Mesenchymal stem cell (in vitro differentiated cells and primary cell): ENCODE measurements around the gene FAM184A.

Experiments used
- DNase-seq: peaks from one replicate; pipeline ENCODE4 v3.0.0-alpha.2; 2013
- H2AFZ ChIP-seq: one replicate; pipeline ENCODE4 v1.6.1; 2013; ENCODE audit warnings: low read depth, mild to moderate bottlenecking, control low read depth, inconsistent platforms, low read length, moderate library complexity
- H2AK5ac ChIP-seq: 2 replicates; pipeline ENCODE4 v1.6.1; 2013; ENCODE audit warnings: low read length, moderate library complexity, mild to moderate bottlenecking, inconsistent platforms; ENCODE audit not compliant: severe bottlenecking
- H2BK120ac ChIP-seq: one replicate; pipeline ENCODE4 v1.6.1; 2013; ENCODE audit warnings: low read depth, mild to moderate bottlenecking, inconsistent platforms, low read length, moderate library complexity
- H2BK12ac ChIP-seq, 2 experiments: one replicate each; pipeline ENCODE4 v1.6.1; 2013; ENCODE audit warnings: inconsistent platforms in 2 of 2, low read length in 2 of 2, mild to moderate bottlenecking in 2 of 2, moderate library complexity in 2 of 2, control low read depth in 1 of 2
- H2BK15ac ChIP-seq: one replicate; pipeline ENCODE4 v1.6.1; 2013; ENCODE audit warnings: mild to moderate bottlenecking, low read depth, inconsistent platforms; ENCODE audit not compliant: poor library complexity, severe bottlenecking
- H2BK5ac ChIP-seq: 2 replicates; pipeline ENCODE4 v1.6.1; 2013; ENCODE audit warnings: low read depth, mild to moderate bottlenecking, low read length, control low read depth, inconsistent platforms; ENCODE audit not compliant: poor library complexity, severe bottlenecking
- H3K14ac ChIP-seq, 2 experiments: one replicate each; pipeline ENCODE4 v1.6.1; 2013; ENCODE audit warnings: inconsistent platforms in 2 of 2, low read length in 2 of 2, control low read depth in 1 of 2, mild to moderate bottlenecking in 1 of 2, moderate library complexity in 1 of 2
- H3K18ac ChIP-seq, 2 experiments: one replicate each; pipeline ENCODE4 v1.6.1; 2013; ENCODE audit warnings: inconsistent platforms in 2 of 2, low read length in 2 of 2, control low read depth in 1 of 2, low read depth in 1 of 2, mild to moderate bottlenecking in 1 of 2
- H3K23ac ChIP-seq, 2 experiments: one replicate each; pipeline ENCODE4 v1.6.1; 2013; ENCODE audit warnings: inconsistent platforms in 2 of 2, low read length in 2 of 2, mild to moderate bottlenecking in 2 of 2, moderate library complexity in 2 of 2, control low read depth in 1 of 2
- H3K27ac ChIP-seq: 2 replicates; pipeline ENCODE4 v1.5.1; 2013; ENCODE audit warnings: mild to moderate bottlenecking, moderate library complexity, low read length, control low read depth, inconsistent platforms; ENCODE audit not compliant: poor library complexity, severe bottlenecking
- H3K27me3 ChIP-seq, 2 experiments: 2 replicates each; pipeline versions ENCODE4 v1.6.1 to v1.7.0; 2013; ENCODE audit warnings: low read length in 2 of 2, mild to moderate bottlenecking in 2 of 2, moderate library complexity in 2 of 2, control low read depth in 1 of 2, inconsistent platforms in 1 of 2; ENCODE audit not compliant: control insufficient read depth in 1 of 2, insufficient read depth in 1 of 2
- H3K36me3 ChIP-seq, 2 experiments: 2 replicates each; pipeline versions ENCODE4 v1.6.1 to v1.7.0; 2013; ENCODE audit warnings: low read length in 2 of 2, control low read depth in 1 of 2, inconsistent platforms in 1 of 2, low read depth in 1 of 2, mild to moderate bottlenecking in 1 of 2; ENCODE audit not compliant: insufficient read depth in 2 of 2, control insufficient read depth in 1 of 2
- H3K4ac ChIP-seq, 2 experiments: one replicate each; pipeline ENCODE4 v1.6.1; 2013; ENCODE audit warnings: inconsistent platforms in 2 of 2, low read length in 2 of 2, mild to moderate bottlenecking in 2 of 2, moderate library complexity in 2 of 2, control low read depth in 1 of 2, low read depth in 1 of 2
- H3K4me1 ChIP-seq: 2 replicates; pipeline ENCODE4 v1.6.1; 2013; ENCODE audit warnings: low read depth, low read length, control low read depth; ENCODE audit not compliant: control insufficient read depth, insufficient read depth
- H3K4me2 ChIP-seq: 2 replicates; pipeline ENCODE4 v1.6.1; 2013; ENCODE audit warnings: low read length, mild to moderate bottlenecking, inconsistent platforms; ENCODE audit not compliant: poor library complexity, severe bottlenecking
- H3K4me3 ChIP-seq, 2 experiments: 2 replicates each; pipeline versions ENCODE4 v1.5.1 to v1.7.0; 2013; ENCODE audit warnings: low read length in 2 of 2, mild to moderate bottlenecking in 2 of 2, control low read depth in 1 of 2, low read depth in 1 of 2; ENCODE audit not compliant: insufficient read depth in 1 of 2
- H3K79me1 ChIP-seq: replicated peaks from 2 replicates; pipeline ENCODE4 v1.6.1; 2013; ENCODE audit warnings: mild to moderate bottlenecking, control low read depth, low read length, inconsistent platforms; ENCODE audit not compliant: poor library complexity, severe bottlenecking
- H3K9ac ChIP-seq: 2 replicates; pipeline ENCODE4 v1.7.0; 2013; ENCODE audit warnings: mild to moderate bottlenecking, low read length, moderate library complexity
- H3K9me3 ChIP-seq: 2 replicates; pipeline ENCODE4 v1.7.0; 2013; ENCODE audit warnings: mild to moderate bottlenecking, low read length; ENCODE audit not compliant: control insufficient read depth
- H4K8ac ChIP-seq: one replicate; pipeline ENCODE4 v1.6.1; 2013; ENCODE audit warnings: inconsistent platforms, mild to moderate bottlenecking, low read length, moderate library complexity
- H4K91ac ChIP-seq: one replicate; pipeline ENCODE4 v1.6.1; 2013; ENCODE audit warnings: mild to moderate bottlenecking, low read length, inconsistent platforms
- WGBS: methylation state at CpG from one replicate; pipeline ENCODE4 v1.1.7; 2013; ENCODE audit warnings: mixed read lengths; 5-methylcytosine and 5-hydroxymethylcytosine counted together

FAM184A gene

DNA sequence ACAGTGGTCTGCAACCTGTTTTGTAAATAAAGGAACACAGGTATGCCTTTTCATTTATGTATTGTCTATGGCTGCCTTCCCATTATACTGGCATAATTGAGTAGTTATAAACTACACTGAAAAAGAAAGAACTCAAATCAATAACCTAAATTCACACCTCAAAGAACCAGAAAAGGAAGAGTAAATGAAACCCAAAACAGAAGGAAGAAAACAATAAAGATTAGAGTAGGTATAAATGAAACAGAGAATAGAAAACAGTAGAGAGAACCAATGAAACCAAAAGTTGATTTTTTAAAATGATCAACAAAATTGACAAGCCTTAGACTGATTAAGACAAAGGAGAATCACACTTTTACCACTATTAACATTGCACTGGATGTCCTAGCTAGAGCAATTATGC, 34.7 kb downstream of the FAM184A start:
- Histone ChIP-seq H4K91ac (no peak overlapping the region), H3K4me3 (no peak overlapping the region), H3K4me1 (no peaks in the 10 kb centered on the region), H3K4me2 (no peak overlapping the region), H3K36me3 (no peaks in the 10 kb centered on the region), H3K18ac (no peak overlapping the region), H2BK120ac (no peak overlapping the region), H2AK5ac (no peak overlapping the region), H2BK15ac (no peak overlapping the region), H2BK5ac (no peak overlapping the region), H3K79me1 (no peaks in the 10 kb centered on the region), H3K14ac (no peak overlapping the region), H3K9me3 (no peaks in the 10 kb centered on the region), H3K4ac (no peak overlapping the region), H2AFZ (no peak overlapping the region), H4K8ac (no peak overlapping the region), H3K9ac (no peak overlapping the region), H3K27me3 (no peaks in the 10 kb centered on the region), H3K23ac (no peak overlapping the region), H3K27ac (no peak overlapping the region), H2BK12ac (no peak overlapping the region)
- DNase-seq, result no peak

- no peak overlapping the region for H3K14ac ChIP-seq
- no peak overlapping the region for H3K18ac ChIP-seq
- no peaks in the 10 kb centered on the region for H3K27me3 ChIP-seq
- H4K91ac ChIP-seq, result no peak overlapping the region
- H3K4me3 ChIP-seq, result no peak overlapping the region
- H3K4ac ChIP-seq, result no peak overlapping the region
- H3K27ac ChIP-seq, result no peak overlapping the region
- no peak overlapping the region for H2BK12ac ChIP-seq
- no peak overlapping the region for H3K23ac ChIP-seq
- no peak overlapping the region for H2BK15ac ChIP-seq
- no peaks in the 10 kb centered on the region for H3K9me3 ChIP-seq
- H3K4me2 ChIP-seq, result no peak overlapping the region
- no peaks in the 10 kb centered on the region for H3K79me1 ChIP-seq
- no peak overlapping the region for H4K8ac ChIP-seq
- 100% methylated on average over 1 of the region's 1 CpG for WGBS
- H3K36me3 ChIP-seq, result no peaks in the 10 kb centered on the region
- H3K4me1 ChIP-seq, result no peaks in the 10 kb centered on the region
- H2BK5ac ChIP-seq, result no peak overlapping the region
- H2AK5ac ChIP-seq, result no peak overlapping the region
- no peak overlapping the region for H3K9ac ChIP-seq
- no peak overlapping the region for H2BK120ac ChIP-seq
- no peak for DNase-seq
- H2AFZ ChIP-seq, result no peak overlapping the region
Measured at GRCh38 chr6:119043265-119043664, 35.2 kb downstream of the FAM184A start.

- Histone ChIP-seq H3K36me3 (no peaks in the 10 kb centered on the region), H3K4ac (no peak overlapping the region), H2AFZ (no peak overlapping the region), H3K27ac (no peak overlapping the region), H3K9me3 (no peaks in the 10 kb centered on the region), H3K9ac (no peak overlapping the region), H3K4me1 (no peaks in the 10 kb centered on the region), H3K4me2 (no peak overlapping the region), H2BK12ac (no peak overlapping the region), H2AK5ac (no peak overlapping the region), H3K23ac (no peak overlapping the region), H3K18ac (no peak overlapping the region), H4K8ac (no peak overlapping the region), H2BK120ac (no peak overlapping the region), H3K79me1 (no peaks in the 10 kb centered on the region), H2BK15ac (no peak overlapping the region), H3K27me3 (no peaks in the 10 kb centered on the region), H3K4me3 (no peak overlapping the region), H4K91ac (no peak overlapping the region), H3K14ac (no peak overlapping the region), H2BK5ac (no peak overlapping the region)
- DNase-seq, result no peak
- WGBS, result 74% methylated on average over 5 of the region's 6 CpGs
Measured at GRCh38 chr6:119040636-119041035, 37.8 kb downstream of the FAM184A start.

DNA sequence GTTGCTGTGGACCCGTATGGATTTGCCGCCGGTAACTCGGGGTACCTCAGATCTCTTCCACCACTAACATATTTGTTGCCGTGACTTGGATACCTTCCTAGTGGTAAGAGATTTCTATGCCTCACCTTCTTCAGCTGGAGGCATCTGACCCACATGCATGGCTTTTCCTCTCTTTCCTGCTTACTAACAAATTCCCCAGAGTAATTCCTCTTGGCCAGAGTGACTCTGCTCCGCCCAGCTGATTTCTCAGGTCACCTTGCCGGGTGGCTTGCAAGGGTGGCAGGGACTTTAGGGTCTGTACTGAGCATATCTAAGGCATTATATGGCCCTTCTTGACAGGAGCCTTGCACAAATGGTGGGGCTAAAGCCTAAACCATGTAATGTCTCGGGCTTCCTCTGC, 38.2 kb downstream of the FAM184A start:
- Histone ChIP-seq H4K8ac (no peak overlapping the region), H3K23ac (no peak overlapping the region), H2BK12ac (no peak overlapping the region), H3K4ac (no peak overlapping the region), H2BK15ac (no peak overlapping the region), H3K27ac (no peak overlapping the region), H3K4me2 (no peak overlapping the region), H3K14ac (no peak overlapping the region), H2BK120ac (no peak overlapping the region), H4K91ac (no peak overlapping the region), H3K9ac (no peak overlapping the region), H3K18ac (no peak overlapping the region), H2AFZ (no peak overlapping the region), H3K9me3 (no peaks in the 10 kb centered on the region), H2AK5ac (no peak overlapping the region), H3K27me3 (no peaks in the 10 kb centered on the region), H3K36me3 (no peaks in the 10 kb centered on the region), H3K4me1 (no peaks in the 10 kb centered on the region), H2BK5ac (no peak overlapping the region), H3K4me3 (no peak overlapping the region), H3K79me1 (no peaks in the 10 kb centered on the region)
- 93% methylated on average over 8 of the region's 8 CpGs for WGBS
- no peak for DNase-seq
